Activated naive CD8-positive, alpha-beta T cell treated with anti-CD3 and anti-CD28 coated beads, Interleukin-2, amount 10 ng/mL, durations not matched to agents 7 days and 5 days (primary cell): Measurements from ENCODE around the gene PEX11A. TPM values are rescaled to one million over a fixed set of nuclear protein-coding genes. Genes with fewer than 3 reads are reported as not detected.
A peak's percentile ranks its signal among the peaks of the same experiment; 100 is the strongest.

ENCODE experiments used
- ATAC-seq: fragments of 150-1000 bp; cut with Tn5 transposase; one replicate; pipeline ENCODE4 v1.10.0; 2021; ENCODE audit warnings: low read depth, moderate library complexity
- POLR2A ChIA-PET: fragments of 350-600 bp; sonication (Branson Sonifier 250); formaldehyde crosslinking; loops from one replicate; lab custom pipeline; 2021; ENCODE audit warnings: antibody characterized with exemption; lab: Charles Lee
- DNase-seq: peaks from one replicate; pipeline ENCODE4 v3.0.0; 2021
- H3K27ac Mint-ChIP-seq: one replicate; pipeline ENCODE4 v1.8.0; 2022; ENCODE audit warnings: mild to moderate bottlenecking, mixed read lengths
- H3K27me3 Mint-ChIP-seq: one replicate; pipeline ENCODE4 v1.8.0; 2022; ENCODE audit warnings: mild to moderate bottlenecking, moderate library complexity, mixed read lengths
- H3K36me3 Mint-ChIP-seq: one replicate; pipeline ENCODE4 v1.8.0; 2021; ENCODE audit warnings: mild to moderate bottlenecking, mixed read lengths
- H3K4me1 Mint-ChIP-seq: one replicate; pipeline ENCODE4 v1.8.0; 2021; ENCODE audit warnings: mixed read lengths
- H3K4me3 Mint-ChIP-seq: one replicate; pipeline ENCODE4 v1.8.0; 2022; ENCODE audit warnings: mild to moderate bottlenecking, moderate library complexity, mixed read lengths
- H3K9me3 Mint-ChIP-seq: one replicate; pipeline ENCODE4 v1.8.0; 2021; ENCODE audit warnings: mixed read lengths
- total RNA-seq, 2 experiments: library from RNA; stranded (reverse); gene quantifications; one replicate each; pipeline ENCODE4 v1.2.3, GENCODE V29; 2021

PEX11A gene
- total RNA-seq, 2 experiments from 2014 or later, result 3.7 to 3.8 TPM

GRCh38 chr15:89657686-89658200 is 32.8 kb downstream of the PEX11A start:
- DNase-seq (no peak), ATAC-seq (no peak)
- Mint-ChIP-seq H3K4me3 (no peak overlapping the region), H3K36me3 (no peaks in the 10 kb centered on the region), H3K9me3 (no peaks in the 10 kb centered on the region), H3K4me1 (peaks cover 15% of the 10 kb centered on the region), H3K27me3 (peaks cover 67% of the 10 kb centered on the region), H3K27ac (no peak overlapping the region)
- POLR2A ChIA-PET, result interaction anchor here (0.7 kb wide), 1 partner anchor 226 kb away, joined by 4 read pairs; no protein-coding TSS in a partner anchor

- POLR2A ChIA-PET, result no interaction called here
- H3K27me3 Mint-ChIP-seq, result peaks cover 57% of the 10 kb centered on the region
- H3K36me3 Mint-ChIP-seq, result no peaks in the 10 kb centered on the region
- H3K9me3 Mint-ChIP-seq, result no peaks in the 10 kb centered on the region
- no peak overlapping the region for H3K27ac Mint-ChIP-seq
- H3K4me1 Mint-ChIP-seq, result peaks cover 15% of the 10 kb centered on the region
- DNase-seq (no peak), ATAC-seq (no peak)
- peak overlapping the region; percentile 60 for H3K4me3 Mint-ChIP-seq
Observed at GRCh38 chr15:89656116-89656815, 34.3 kb downstream of the PEX11A start.

GRCh38 chr15:89654847-89655805 is 35.4 kb downstream of the PEX11A start, which contains the start of gene KIF7:
Gene KIF7, minus strand, starts transcription at chr15:89655467. Its CDS starts 2,537 bp downstream, at chr15:89652930.
- Mint-ChIP-seq H3K4me1 (peaks cover 15% of the 10 kb centered on the region), H3K27ac (no peak within 1 kb of the TSS), H3K27me3 (peaks cover 50% of the 10 kb centered on the region), H3K36me3 (no peaks in the 10 kb centered on the region), H3K9me3 (no peaks in the 10 kb centered on the region), H3K4me3 (peak within 1 kb of the TSS; percentile 76)
- POLR2A ChIA-PET, result no interaction called here
- peak; percentile 84 for ATAC-seq
- DNase-seq, result peak; percentile 54

- DNase-seq, result no peak
Observed at GRCh38 chr15:89654301-89654761, 36.2 kb downstream of the PEX11A start.

GRCh38 chr15:89653578-89653977 is 37.0 kb downstream of the PEX11A start:
- Mint-ChIP-seq H3K36me3 (no peaks in the 10 kb centered on the region), H3K27me3 (peaks cover 41% of the 10 kb centered on the region), H3K9me3 (no peaks in the 10 kb centered on the region), H3K27ac (no peak overlapping the region), H3K4me1 (peaks cover 14% of the 10 kb centered on the region), H3K4me3 (no peak overlapping the region)
- POLR2A ChIA-PET, result no interaction called here
- DNase-seq (no peak), ATAC-seq (no peak)

More at GRCh38 chr15:89654301-89654761, 36.2 kb downstream of the PEX11A start:
- ATAC-seq, result no peak
- Mint-ChIP-seq H3K27me3 (peaks cover 43% of the 10 kb centered on the region), H3K27ac (no peak overlapping the region), H3K36me3 (no peaks in the 10 kb centered on the region), H3K9me3 (no peaks in the 10 kb centered on the region), H3K4me3 (peak overlapping the region; percentile 76), H3K4me1 (peaks cover 15% of the 10 kb centered on the region)
- POLR2A ChIA-PET, result no interaction called here

- ATAC-seq (no peak), DNase-seq (no peak)
- no peaks in the 10 kb centered on the region for H3K9me3 Mint-ChIP-seq
- H3K4me3 Mint-ChIP-seq, result no peak overlapping the region
- H3K36me3 Mint-ChIP-seq, result no peaks in the 10 kb centered on the region
- peaks cover 36% of the 10 kb centered on the region for H3K27me3 Mint-ChIP-seq
- no peak overlapping the region for H3K27ac Mint-ChIP-seq
- POLR2A ChIA-PET, result no interaction called here
- peaks cover 14% of the 10 kb centered on the region for H3K4me1 Mint-ChIP-seq
Observed at GRCh38 chr15:89652666-89653065, 37.9 kb downstream of the PEX11A start.

GRCh38 chr15:89652131-89652530 is 38.4 kb downstream of the PEX11A start:
- no peak for DNase-seq
- Mint-ChIP-seq H3K27me3 (peaks cover 34% of the 10 kb centered on the region), H3K4me3 (no peak overlapping the region), H3K9me3 (no peaks in the 10 kb centered on the region), H3K36me3 (no peaks in the 10 kb centered on the region), H3K4me1 (peaks cover 14% of the 10 kb centered on the region), H3K27ac (no peak overlapping the region)
- no peak for ATAC-seq
- POLR2A ChIA-PET, result no interaction called here

GRCh38 chr15:89649716-89650115 is 40.8 kb downstream of the PEX11A start:
- no peak for ATAC-seq
- H3K36me3 Mint-ChIP-seq, result no peaks in the 10 kb centered on the region
- POLR2A ChIA-PET, result no interaction called here
- H3K27ac Mint-ChIP-seq, result no peak overlapping the region
- no peak overlapping the region for H3K4me3 Mint-ChIP-seq
- H3K27me3 Mint-ChIP-seq, result peaks cover 17% of the 10 kb centered on the region
- H3K4me1 Mint-ChIP-seq, result peaks cover 5% of the 10 kb centered on the region
- no peaks in the 10 kb centered on the region for H3K9me3 Mint-ChIP-seq
- no peak for DNase-seq

- Mint-ChIP-seq H3K9me3 (no peaks in the 10 kb centered on the region), H3K36me3 (no peaks in the 10 kb centered on the region), H3K4me1 (no peaks in the 10 kb centered on the region), H3K4me3 (no peak overlapping the region), H3K27me3 (peaks cover 11% of the 10 kb centered on the region), H3K27ac (no peak overlapping the region)
- DNase-seq (no peak), ATAC-seq (no peak)
- POLR2A ChIA-PET, result no interaction called here
Observed at GRCh38 chr15:89649013-89649625, 41.4 kb downstream of the PEX11A start.

GRCh38 chr15:89648106-89649012 is 42.2 kb downstream of the PEX11A start:
- no peak for DNase-seq
- Mint-ChIP-seq H3K27ac (no peak overlapping the region), H3K4me3 (no peak overlapping the region), H3K4me1 (no peaks in the 10 kb centered on the region), H3K27me3 (peaks cover 5% of the 10 kb centered on the region), H3K9me3 (no peaks in the 10 kb centered on the region), H3K36me3 (no peaks in the 10 kb centered on the region)
- ATAC-seq, result no peak
- POLR2A ChIA-PET, result no interaction called here

GRCh38 chr15:89647191-89647851 is 43.2 kb downstream of the PEX11A start:
- peak; percentile 82 for DNase-seq
- POLR2A ChIA-PET, result no interaction called here
- H3K4me3 Mint-ChIP-seq, result no peak overlapping the region
- H3K9me3 Mint-ChIP-seq, result no peaks in the 10 kb centered on the region
- ATAC-seq, result peak; percentile 67
- no peaks in the 10 kb centered on the region for H3K27me3 Mint-ChIP-seq
- peaks cover 5% of the 10 kb centered on the region for H3K4me1 Mint-ChIP-seq
- H3K27ac Mint-ChIP-seq, result no peak overlapping the region
- no peaks in the 10 kb centered on the region for H3K36me3 Mint-ChIP-seq
